ENCODE measurements around the gene DEF6. TPM values are rescaled to one million over a fixed set of nuclear protein-coding genes. Genes with fewer than 3 reads are reported as not detected.

Gene DEF6
- total RNA-seq, 1 donor from 2014 or later, result 8.9 TPM

DNA sequence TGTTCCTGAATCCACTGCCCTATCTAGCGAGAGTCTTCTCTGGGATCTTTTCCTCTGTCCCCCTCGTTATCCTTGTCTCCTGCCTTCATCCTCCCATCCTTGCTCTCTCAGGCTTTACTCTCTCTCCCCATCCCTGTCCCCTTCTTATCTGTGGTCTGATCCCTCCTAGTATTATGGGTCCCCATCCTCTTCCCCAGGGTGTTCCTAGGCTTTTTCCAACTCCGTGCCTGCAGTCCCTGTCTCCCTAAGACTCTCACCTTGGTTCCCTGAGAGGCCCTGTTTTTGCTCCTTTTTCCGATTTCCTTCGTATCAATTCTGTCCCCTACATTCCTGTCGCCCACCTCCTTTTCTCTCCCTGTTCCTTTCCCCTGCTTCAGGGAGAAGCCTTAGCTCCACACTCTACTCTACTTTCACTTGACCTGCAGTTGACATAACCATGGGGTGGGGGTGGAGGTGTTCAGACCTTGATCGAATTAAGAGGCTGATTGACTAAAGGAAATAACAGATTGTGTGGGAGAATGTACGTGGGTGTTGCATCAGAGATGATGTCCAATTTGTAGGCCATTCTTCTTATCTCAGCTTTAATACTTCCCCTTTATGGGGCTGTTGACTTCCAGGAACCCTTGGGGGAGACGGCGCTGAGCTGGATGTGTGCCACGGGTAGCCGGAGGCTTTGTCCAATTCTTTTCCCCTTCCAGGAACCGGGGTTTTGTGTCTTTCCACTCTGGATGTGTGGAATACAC lies 45.6 kb downstream of the DEF6 start:
- DNase-seq (ENCODE audit: low spot score), result peak; percentile 40

DNA sequence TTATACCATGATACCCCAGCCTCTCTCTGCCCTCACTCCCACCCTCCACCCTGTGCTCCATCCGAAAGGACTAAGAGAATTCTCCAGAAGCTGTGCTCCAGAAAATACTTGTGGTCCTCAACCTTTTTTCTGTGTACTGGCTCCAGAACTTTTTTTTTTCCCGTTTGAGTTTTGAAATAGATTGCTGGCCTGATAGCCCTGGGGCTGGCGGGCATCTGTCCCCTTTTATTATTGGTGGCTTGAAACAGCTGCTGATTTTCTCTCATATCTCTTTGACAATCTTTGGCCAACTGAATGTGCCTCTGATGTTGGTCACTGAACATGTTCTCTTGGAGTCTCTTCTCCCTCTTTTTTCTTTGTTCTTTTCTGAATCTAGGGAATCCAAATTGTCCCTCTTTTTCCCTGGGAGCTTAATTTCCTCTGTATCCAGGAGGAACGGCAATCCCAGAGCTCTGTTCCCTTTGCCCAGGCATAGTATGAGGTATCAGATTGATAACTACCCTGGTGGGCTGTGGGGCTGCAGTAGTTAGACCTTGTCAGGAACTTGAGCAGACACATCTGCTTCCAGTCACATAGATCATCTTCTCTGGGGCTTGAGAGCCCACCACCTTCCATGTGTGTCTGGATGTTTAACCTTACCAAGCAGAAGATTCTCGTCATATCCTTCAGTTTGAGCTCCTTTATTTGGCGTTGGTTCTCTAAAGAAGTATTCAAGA lies 46.4 kb downstream of the DEF6 start:
- DNase-seq (ENCODE audit: low spot score), result no peak

DNA sequence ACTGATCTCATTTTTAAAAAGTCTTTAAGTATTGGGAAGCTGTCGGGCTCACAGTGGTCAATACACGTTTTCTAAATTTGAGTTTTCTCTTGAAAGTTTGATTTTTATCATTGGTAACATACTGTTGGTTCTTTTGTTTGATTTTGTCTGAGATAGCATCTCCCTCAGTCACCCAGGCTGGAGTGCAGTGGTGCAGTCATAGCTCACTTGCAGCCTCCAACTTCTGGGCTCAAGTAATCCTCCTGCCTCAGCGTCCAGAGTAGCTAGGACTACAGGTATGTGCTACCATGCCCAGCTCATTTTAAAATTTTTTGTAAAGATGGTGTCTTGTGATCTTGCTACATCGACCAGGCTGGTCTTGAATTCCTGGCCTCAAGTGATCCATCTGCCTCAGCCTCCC lies 53.8 kb downstream of the DEF6 start:
- no peak for DNase-seq (ENCODE audit: low spot score)

DNA sequence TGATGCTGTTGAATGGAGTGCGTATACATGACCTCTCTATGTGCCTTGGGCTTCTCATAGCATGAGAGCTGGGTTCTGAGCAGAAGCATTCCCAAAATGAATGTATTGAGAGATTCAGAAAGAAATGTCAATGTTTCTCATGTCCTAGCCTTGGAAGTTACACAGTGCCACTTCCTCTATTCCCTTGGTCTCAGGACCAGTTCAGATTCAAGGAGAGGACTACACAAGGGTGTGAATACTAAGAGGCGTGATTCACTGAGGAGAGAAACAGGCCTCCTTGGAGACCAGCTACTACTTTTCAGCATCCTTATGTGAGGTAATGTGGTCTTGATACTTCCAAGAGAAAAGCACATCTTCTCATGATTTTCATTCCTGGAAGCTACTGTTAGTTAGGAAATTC lies 55.1 kb downstream of the DEF6 start:
- no peak for DNase-seq (ENCODE audit: low spot score)

DNA sequence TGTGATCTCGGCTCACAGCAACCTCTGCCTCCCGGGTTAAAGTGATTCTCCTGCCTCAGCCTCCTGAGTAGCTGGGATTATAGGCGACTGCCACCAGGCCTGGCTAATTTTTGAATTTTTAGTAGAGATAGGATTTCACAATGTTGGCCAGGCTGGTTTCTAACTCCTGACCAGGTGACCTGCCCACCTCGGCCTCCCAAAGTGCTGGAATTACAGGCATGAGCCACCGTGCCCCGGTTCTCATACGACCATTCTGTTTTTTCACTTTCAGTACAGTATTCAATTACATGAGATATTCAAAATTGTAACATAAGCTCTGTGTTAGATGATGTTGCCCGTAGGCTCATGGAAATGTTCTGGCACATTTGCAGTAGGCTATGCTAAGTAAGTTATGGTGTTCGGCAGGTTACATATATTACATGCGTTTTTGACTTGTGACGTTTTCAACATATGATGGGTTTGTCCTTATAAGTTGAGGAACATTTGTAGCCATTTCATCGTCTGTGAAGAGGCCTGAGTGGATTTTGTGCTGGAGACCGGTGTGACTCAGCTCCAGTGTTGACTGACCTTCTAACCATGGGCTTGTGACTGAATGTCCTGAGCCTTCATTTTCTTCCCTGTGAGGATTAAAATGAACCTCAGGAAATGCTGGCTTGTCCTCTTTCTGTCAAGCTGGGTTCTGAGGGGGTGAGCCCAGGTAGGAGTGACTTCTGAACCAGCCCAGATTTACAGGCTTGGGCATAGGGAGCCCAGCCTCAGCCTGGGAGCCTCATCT lies 56.9 kb downstream of the DEF6 start:
- DNase-seq (ENCODE audit: low spot score), result no peak

DNA sequence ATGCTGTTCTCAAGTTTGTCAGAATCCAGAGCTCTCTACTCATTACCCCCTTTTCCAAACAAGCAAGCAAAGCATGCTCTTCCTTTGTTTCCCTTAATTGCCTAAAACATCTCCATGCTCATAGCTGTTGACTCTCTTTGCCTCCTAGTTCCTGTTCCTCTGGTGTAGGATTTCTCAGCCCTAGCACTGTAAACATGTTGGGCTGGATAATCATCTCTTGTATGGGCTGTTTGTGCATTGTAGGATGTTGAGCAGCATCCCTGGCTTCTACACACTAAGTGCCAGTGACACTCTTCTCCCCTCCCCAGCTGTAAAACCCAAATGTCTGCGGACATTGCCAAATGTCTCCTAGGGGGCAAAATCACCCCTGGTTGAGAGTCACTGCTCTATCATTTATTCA lies 58.8 kb downstream of the DEF6 start:
- no peak for DNase-seq (ENCODE audit: low spot score)

DNA sequence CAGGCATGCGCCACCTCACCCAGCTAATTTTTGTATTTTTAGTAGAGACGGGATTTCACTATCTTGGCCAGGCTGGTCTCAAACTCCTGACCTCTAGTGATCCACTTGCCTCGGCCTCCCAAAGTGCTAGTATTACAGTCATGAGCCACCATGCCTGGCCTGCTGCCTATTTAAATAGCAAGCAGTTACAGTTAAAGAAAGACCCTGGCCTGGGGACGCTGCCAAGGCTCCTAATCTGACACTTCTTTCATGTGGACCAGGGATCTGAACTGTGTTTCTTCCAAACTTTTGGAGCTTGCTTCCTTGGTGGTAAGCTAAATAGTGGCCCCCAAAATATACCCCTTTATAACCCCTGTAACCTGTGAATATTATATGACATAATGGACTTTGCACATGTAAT lies 60.1 kb downstream of the DEF6 start:
- no peak for DNase-seq (ENCODE audit: low spot score)

DNA sequence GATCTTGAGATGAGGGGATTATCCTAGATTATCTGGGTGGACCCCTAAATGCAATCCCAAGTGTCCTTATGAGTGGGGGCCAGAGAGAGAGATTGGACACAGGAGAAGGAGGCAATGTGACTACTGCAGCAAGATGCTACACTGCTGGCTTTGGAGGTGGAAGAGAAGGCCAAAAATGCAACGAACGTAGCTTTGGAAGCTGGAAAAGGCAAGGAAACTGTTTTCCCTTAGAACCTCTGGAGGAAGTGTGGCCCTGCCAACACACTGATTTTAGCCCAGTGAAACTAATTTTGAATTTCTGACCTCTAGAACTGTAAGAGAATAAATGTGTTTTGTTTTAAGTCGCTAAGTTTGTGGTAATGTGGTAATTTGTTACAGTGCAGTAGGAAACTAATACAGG lies 60.5 kb downstream of the DEF6 start:
- DNase-seq (ENCODE audit: low spot score), result no peak

DNA sequence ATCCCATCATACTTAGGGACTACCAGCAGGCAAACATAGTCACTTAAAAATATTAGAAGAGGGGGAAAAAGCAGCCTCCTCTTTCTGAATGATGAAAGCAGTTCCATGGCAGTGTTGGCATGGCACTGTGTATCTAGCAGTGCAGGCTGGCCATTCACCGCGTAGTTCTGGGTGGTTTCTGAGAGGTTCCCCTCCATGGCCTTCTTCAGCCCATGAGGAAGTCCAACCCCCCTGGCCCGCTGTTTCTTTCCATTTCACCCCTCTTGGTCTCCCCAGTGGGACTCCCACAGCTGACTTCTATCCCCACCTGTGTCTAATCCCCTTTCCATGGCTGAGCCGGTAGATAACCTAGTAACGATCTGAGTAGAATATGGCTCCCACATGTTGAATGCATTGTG lies 61.7 kb downstream of the DEF6 start:
- DNase-seq (ENCODE audit: low spot score), result no peak

DNA sequence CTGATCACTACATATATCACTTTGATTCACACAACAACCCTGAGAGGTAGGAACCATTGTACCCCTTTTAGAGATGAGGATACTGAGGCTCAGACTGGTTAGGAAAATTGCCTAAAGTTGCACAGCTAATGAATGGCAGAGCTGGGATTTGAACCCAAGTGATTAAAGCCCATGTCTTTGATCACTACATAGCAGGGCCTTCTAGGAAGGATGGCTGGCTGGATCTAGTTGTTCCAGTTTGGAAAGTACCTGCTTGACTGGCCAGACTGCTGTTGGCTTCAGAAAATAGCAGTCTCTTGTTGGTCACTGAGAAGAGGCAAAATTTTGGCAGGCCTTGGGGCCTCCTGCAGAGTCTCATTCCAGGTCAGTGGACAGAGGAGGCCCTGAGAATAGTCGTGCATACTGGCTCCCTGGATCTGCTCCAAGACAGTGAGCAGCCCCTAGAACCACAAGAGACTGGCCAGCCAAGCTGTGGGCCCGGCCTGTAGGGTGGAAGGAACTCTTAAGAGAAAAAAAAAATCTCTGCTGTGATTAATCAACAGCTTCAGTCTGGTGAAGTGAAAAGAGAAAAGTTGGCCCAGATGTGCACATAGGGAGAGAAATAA lies 62.2 kb downstream of the DEF6 start:
- peak; percentile 27 for DNase-seq (ENCODE audit: low spot score)

DNA sequence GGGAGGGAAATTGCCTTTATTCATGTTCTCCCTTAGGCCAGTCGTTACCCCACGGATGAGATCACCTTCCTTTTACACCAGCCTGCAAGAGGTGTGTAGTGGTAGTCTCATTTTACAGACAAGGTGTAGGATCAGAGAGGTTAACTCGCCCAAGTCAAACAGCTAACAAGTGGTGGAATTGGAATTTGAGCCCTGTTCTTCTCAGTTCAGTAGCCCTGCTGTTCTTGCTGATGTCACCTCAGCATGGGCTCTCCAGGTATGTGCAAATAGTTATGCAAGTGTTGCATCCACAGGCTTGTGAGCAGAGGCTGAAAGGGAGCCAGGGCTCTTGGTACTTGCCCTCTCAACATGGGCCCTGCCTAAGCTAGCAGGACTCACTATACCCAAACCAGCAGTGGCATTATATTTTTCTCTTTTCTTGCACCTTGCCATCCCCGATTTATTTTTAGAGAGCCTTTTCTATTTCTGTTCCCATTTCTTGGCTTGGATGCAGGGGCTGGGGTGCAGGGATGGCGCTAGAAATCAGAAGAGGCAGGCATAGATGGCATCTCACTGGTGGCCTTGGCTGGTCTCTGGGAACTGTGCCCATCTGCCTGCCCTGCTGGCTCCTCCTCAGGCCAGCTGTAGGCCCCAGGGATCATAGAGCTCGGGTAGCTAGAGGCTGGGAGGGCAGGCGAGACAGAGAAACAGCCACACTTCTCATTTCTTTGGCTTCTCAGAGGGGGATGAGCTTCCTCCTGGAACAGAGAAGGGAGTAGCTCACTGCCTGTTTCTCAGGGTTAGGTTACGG lies 62.9 kb downstream of the DEF6 start:
- DNase-seq (ENCODE audit: low spot score), result peak; percentile 41

DNA sequence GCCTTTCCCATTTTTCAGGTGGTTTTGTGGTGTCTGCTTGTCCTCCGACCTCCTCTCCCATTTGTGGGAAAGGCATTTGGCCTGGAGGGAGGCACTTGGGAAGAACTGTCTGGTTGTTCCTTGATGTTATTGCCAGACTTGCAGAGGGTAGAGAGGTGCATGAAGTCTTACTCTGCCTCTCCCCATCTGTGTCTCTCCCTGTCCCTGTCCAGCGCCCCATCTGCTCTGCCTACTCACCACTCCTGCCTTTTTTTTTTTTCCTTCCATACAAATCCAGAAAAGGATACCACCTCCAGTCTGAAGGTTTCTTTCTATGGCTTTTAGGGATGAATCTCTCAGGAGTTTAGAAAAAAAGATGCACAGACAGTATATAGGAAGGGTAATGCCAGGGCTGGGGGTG lies 64.6 kb downstream of the DEF6 start:
- DNase-seq (ENCODE audit: low spot score), result no peak

DNA sequence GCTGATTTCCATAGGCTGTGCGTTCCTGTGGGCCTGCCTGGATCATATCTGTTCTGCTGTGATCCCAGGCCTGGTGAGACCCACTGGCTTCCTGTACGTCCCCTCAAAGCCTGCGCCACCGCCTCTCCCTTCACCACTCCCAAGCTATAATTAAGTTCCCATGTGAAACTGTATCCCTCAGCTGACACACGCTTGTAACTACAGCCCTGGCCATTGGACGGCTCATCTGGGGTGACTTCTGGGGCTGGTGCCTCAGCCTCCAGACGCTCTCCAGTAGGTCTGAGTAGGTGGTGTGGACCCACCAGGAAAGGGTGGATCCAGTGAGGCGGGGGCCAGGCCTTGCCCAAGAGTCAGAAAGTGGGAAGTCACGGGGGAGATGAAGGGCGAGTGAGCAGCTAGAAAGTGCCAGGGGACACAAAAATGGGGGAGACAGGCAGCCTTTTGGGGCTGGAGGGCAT lies 65.7 kb downstream of the DEF6 start:
- DNase-seq (ENCODE audit: low spot score), result peak; percentile 91

DNA sequence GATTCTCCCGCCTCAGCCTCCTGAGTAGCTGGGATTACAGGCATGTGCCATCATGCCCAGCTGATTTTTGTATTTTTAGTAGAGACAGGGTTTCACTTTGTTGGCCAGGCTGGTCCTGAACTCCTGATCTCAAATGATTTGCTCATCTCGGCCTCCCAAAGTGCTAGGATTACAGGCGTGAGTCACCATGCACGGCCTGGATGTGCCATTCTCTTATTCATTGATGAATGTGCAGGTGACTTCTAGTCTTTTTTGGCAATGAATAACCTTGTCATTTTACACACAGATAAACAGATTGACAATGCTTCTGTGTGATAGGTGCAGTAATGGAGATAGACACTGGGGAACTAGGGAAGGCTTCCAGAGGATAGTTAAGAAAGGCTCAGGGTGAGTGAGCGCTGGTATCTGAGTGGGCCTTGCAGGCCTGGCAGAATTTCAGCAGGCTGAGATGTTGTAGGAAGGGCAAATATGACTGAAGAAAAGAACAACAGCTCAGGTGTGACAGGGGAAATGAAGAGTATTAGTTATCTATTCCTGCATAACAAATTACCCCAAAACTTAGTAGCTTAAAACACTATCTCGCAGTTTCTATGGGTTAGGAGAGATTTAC lies 68.1 kb downstream of the DEF6 start:
- no peak for DNase-seq (ENCODE audit: low spot score)

DNA sequence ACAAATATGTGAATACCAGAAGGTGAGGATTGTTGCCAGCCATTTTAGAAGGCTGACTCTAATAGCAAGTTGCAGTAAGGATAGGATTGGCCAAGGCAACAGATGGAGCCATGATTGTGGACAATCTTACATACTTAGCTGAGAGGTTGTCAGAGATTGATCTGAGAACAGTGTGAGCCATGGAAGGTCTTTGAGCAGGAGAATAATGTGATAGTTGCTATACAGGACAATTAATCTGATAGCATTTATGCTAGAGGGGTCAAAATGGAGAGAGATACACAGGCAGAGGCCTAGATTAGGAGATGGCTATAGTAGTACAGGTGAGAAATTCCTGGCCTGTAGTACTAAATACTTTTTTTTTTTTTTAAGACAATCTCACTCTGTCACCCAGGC lies 68.6 kb downstream of the DEF6 start:
- no peak for DNase-seq (ENCODE audit: low spot score)

DNA sequence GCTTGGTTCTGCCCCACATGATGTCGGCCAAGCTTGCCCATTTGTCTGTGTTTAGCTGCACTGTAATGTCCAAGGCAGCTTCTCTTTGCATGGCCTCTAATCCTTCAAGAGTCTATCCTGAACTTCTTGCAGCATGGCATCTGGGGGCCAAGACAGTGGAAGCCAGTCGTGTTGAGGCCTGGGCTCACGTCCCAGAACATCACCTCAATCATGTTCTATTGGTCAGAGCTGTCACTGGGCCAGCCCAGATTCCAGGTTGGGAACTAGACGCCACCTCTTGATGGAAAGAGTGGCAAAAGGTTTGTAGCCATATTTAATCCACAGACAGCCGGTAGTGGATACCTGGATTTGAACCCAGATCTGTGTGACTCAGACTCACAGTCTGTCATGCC lies 70.0 kb downstream of the DEF6 start:
- no peak for DNase-seq (ENCODE audit: low spot score)

DNA sequence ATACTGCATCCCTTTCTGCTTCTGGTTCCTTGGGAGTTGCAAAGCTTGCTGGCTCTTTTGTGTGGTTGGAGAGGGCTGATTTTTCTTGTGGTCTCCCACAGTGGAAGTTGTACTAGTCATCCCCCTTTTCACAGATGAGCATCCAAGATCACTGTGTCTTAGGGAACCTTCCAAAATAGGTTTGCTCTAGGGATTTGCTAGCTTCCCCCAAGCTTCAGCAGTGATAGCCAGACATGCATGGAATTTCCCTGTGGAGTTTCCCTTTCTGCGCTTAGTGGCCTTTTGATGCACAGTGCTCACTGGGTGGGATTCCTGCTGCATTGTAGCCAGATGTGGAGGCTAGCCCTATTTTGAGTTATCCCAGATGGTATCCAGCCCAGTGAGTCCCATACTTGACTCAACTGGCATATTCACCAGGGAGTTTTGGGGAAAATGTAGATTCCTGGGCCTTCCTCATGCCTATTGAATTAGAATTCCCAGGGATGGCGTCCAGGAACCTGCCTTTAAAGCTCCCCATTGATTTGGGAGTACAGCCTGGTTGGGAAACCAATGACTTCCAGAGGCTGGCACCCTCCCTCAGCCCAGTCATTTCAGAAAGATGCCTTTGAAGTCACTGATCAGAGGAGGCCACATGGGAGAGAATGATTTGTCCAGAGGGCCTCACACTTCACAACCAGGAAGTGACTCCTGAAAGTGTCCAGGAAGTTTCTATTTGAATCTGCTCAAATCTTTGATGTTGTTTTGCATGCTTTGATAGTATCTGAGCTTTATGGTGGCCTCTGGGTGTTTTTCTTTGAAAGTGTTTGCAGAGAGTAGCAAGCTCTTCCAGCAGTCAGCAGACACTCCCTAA lies 70.6 kb downstream of the DEF6 start:
- peak; percentile 52 for DNase-seq (ENCODE audit: low spot score)

DNA sequence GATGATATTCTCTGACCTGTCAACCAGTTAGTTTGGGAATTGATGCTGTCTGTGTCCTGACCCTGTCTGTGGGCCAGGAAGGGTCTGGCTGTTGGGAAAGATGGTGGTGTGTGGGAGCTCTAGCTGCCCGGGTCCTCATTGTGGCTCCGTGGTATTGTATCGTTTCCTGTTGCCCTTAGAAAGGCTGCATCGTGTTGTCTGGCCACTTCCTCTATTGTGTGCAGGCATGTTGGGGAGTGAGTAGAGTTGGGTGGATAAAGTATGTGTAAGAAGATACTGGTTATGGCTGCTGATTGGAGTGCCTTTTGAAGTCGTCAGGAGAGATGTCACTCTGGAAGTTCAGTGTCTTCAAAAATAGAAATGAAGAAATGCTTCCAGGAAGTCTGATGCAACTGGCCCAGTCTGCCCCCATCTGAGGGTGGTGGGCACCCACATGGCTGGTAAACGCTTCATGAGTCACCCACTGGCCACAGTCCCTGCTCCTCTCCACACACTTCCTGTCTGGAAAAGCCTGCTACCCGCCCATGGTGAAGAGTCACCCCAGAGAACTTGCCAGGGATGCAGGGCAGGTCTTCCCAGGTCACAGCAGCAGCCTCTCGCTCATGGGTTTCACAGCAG lies 72.6 kb downstream of the DEF6 start:
- peak; percentile 42 for DNase-seq (ENCODE audit: low spot score)

DNA sequence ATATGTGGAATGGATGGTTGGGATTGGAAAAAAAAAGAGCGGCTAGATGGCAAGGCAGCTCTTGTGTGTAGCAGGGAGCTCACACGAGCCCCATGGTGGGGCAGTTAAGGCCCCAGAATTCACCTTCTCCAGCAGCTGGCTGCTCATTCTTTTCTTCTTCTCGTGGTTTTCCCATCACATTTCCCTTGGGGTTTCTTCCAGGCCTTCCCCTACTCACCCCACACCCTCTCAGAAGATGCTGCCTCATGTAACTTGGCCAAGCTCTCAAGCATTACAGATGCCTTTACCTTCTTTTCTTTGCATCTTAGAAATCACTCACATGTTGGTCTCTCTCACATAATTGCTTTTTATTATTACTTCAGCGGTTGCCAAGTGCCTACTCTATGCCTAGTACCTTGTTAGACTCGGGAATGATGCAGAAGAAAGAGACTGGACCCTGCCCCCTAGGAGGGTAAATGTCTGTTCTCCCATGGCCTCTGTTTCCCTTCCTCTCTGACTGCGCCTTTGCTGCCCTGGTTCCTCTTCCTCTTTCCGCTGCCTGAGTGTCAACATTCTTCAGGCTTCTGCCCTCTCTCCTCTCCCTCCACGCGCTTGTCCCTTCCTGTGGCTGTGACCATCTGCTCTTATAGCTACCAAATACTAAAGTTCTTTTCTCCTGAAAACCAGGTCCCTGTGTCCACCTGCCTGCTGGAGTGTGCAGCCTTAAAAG lies 73.3 kb downstream of the DEF6 start:
- peak; percentile 43 for DNase-seq (ENCODE audit: low spot score)
